ENCODE results near the gene EVPL.

EVPL gene

DNA sequence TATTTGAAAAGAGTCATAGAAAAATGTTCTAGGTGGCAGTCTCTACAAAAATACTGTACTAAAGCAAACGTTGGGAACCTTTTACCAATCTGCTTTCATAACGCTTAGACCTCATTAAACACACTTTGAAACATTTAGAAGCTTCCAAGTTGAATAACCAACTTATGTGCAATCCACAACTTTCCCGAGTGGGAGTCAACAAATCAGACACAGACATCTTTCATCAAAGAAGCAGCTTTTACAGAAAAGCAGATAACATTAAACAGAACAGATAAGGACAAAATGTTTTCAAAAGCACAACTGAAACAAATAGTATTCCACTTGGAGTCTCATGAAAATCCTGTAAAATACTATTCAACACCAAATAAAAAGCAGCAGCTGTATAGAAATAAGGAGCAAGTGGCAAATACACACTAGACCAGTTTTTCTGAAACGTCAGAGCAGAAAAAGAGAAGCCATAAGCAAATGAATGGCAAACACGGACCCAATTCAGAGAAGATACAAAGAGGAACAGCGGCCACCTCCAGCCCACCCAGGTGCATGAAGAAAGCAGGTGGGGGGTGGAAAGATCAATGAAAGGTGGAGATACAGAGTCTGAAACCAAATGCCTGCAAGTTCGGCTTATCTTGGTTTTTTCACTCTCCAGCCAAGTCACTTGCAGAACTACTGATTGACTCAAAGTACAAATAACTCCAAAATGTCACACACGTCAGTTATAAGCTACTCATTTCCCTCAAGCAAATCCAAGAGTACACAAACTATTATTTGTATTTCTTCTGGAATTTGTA, 67.9 kb downstream of the EVPL start:
- ATAC-seq = no peak

Measured in activated CD4-positive, CD25-positive, alpha-beta regulatory T cell treated with anti-CD3 and anti-CD28 coated beads, Interleukin-2, amount 50 U/mL, for 24 hours (primary cell).